Endothelial cell (in vitro differentiated cells): ENCODE measurements around the gene RBMS2. TPM values are rescaled to one million over a fixed set of nuclear protein-coding genes. Genes with fewer than 3 reads are reported as not detected.
A peak's percentile ranks its signal among the peaks of the same experiment; 100 is the strongest.

Experiments used
- DNase-seq: peaks from one replicate; pipeline ENCODE4 v3.0.0; 2021; ENCODE audit warnings: low spot score
- H3K27ac Mint-ChIP-seq: one replicate; pipeline ENCODE4 v1.8.0; 2021; ENCODE audit warnings: mixed read lengths, inconsistent platforms; ENCODE audit not compliant: unreplicated experiment
- H3K27me3 Mint-ChIP-seq: one replicate; pipeline ENCODE4 v1.8.0; 2021; ENCODE audit warnings: mild to moderate bottlenecking, moderate library complexity, mixed read lengths, inconsistent platforms; ENCODE audit not compliant: unreplicated experiment
- H3K36me3 Mint-ChIP-seq: one replicate; pipeline ENCODE4 v1.8.0; 2021; ENCODE audit warnings: mild to moderate bottlenecking, low read depth, mixed read lengths, inconsistent platforms; ENCODE audit not compliant: unreplicated experiment
- H3K4me1 Mint-ChIP-seq: one replicate; pipeline ENCODE4 v1.8.0; 2021; ENCODE audit warnings: mild to moderate bottlenecking, mixed read lengths, inconsistent platforms; ENCODE audit not compliant: unreplicated experiment
- H3K4me3 Mint-ChIP-seq: one replicate; pipeline ENCODE4 v1.8.0; 2021; ENCODE audit warnings: mild to moderate bottlenecking, mixed read lengths, inconsistent platforms; ENCODE audit not compliant: unreplicated experiment
- H3K9me3 Mint-ChIP-seq: one replicate; pipeline ENCODE4 v1.8.0; 2021; ENCODE audit warnings: mixed read lengths, inconsistent platforms; ENCODE audit not compliant: unreplicated experiment
- CTCF ChIP-seq: fragments of 200-600 bp; sonication (generic); IDR thresholded peaks from one replicate; pipeline ENCODE4 v1.5.0; 2021; ENCODE audit warnings: antibody characterized with exemption; ENCODE audit not compliant: unreplicated experiment
- total RNA-seq: library from RNA; stranded (reverse); fragmentation: NEBNext Ultra II Directional; extraction: Animal tissue kit (Norgen Biotek cat#: 25700); gene quantifications from one replicate; pipeline ENCODE4 v1.2.1, GENCODE V29; 2021; ENCODE audit not compliant: unreplicated experiment

Gene RBMS2
- total RNA-seq, 1 donor from 2014 or later = 122 TPM

GRCh38 chr12:56644654-56645053, 123.0 kb downstream of the RBMS2 start:
- TF ChIP-seq CTCF = no peak
- H3K27me3 Mint-ChIP-seq = peaks cover 10% of the 10 kb centered on the region

GRCh38 chr12:56645201-56645716, 123.6 kb downstream of the RBMS2 start:
- H3K27ac Mint-ChIP-seq = peak overlapping the region; percentile 96
- DNase-seq = peak; percentile 17
- H3K4me3 Mint-ChIP-seq = peak overlapping the region; percentile 99
- H3K4me1 Mint-ChIP-seq = peaks cover 26% of the 10 kb centered on the region
- TF ChIP-seq CTCF = no peak
- peaks cover 10% of the 10 kb centered on the region for H3K27me3 Mint-ChIP-seq
- no peaks in the 10 kb centered on the region for H3K9me3 Mint-ChIP-seq
- peaks cover 24% of the 10 kb centered on the region for H3K36me3 Mint-ChIP-seq

More at GRCh38 chr12:56644654-56645053, 123.0 kb downstream of the RBMS2 start:
- Mint-ChIP-seq H3K9me3 (no peaks in the 10 kb centered on the region), H3K4me3 (peak overlapping the region; percentile 99), H3K4me1 (peaks cover 26% of the 10 kb centered on the region), H3K36me3 (peaks cover 28% of the 10 kb centered on the region), H3K27ac (peak overlapping the region; percentile 96)
- DNase-seq = no peak

Other genes starting within 250 kb of the RBMS2 start
- gene CS, start 221.5 kb upstream of the RBMS2 start, total RNA-seq = 187 TPM
- gene CNPY2, start 205.8 kb upstream of the RBMS2 start, total RNA-seq = 203 TPM
- 55.7 TPM for gene PAN2, start 187.8 kb upstream of the RBMS2 start, total RNA-seq
- 0.80 TPM for gene IL23A, start 182.9 kb upstream of the RBMS2 start, total RNA-seq
- gene STAT2, start 161.7 kb upstream of the RBMS2 start, total RNA-seq = 97.3 TPM
- not detected for gene APOF, start 159.0 kb upstream of the RBMS2 start, total RNA-seq
- 34.2 TPM for gene TIMELESS, start 72.4 kb upstream of the RBMS2 start, total RNA-seq
- gene MIP, start 67.2 kb upstream of the RBMS2 start, total RNA-seq = 0.10 TPM
- gene SPRYD4, start 53.2 kb upstream of the RBMS2 start, total RNA-seq = 2.0 TPM
- 0.21 TPM for gene GLS2, start 33.7 kb upstream of the RBMS2 start, total RNA-seq
- 165 TPM for gene BAZ2A, start 108.5 kb downstream of the RBMS2 start, total RNA-seq
- 519 TPM for gene ATP5F1B, start 124.2 kb downstream of the RBMS2 start, total RNA-seq
- 165 TPM for gene PTGES3, start 166.5 kb downstream of the RBMS2 start, total RNA-seq
- 687 TPM for gene NACA, start 203.5 kb downstream of the RBMS2 start, total RNA-seq
- gene PRIM1, start 230.5 kb downstream of the RBMS2 start, total RNA-seq = 11.2 TPM
- 1.8 TPM for gene HSD17B6, start 241.5 kb downstream of the RBMS2 start, total RNA-seq